Uterus (tissue), 2 donors: ENCODE results near the gene PMPCA.

Experiments
- CTCF ChIP-seq, 4 experiments: fragments of 200-600 bp in 2 of 4; fragments of 450-650 bp in 2 of 4; sonication (generic) in 2 of 4; IDR thresholded peaks; one replicate each; pipeline ENCODE4 v1.5.1; 2016 to 2019; ENCODE audit warnings: antibody characterized with exemption in 4 of 4, mild to moderate bottlenecking in 2 of 4, moderate library complexity in 1 of 4
- POLR2A ChIP-seq, 2 donors: fragments of 450-650 bp; IDR thresholded peaks; one replicate each; pipeline ENCODE4 v1.6.1; 2016; ENCODE audit warnings: antibody characterized with exemption in 2 of 2, mild to moderate bottlenecking in 1 of 2, moderate library complexity in 1 of 2

DNA sequence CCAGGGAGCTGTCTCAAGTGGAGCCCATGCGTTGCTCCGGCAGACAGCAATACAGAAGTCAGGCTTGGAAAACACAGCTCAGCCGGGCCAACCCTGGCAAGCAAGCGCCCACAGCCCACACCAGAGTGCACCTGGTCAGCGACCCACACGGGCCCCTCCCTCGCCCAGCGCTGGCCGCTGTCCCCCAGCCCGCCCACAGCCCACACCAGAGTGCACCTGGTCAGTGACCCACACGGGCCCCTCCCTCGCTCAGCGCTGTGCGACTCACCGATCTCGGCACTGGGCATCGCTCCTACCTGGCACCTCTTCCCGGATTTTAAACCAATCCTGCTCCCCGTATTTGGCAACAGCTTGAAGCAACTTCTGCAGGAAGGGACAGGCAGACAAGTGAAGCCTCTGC, 23.2 kb upstream of the PMPCA start:
- TF ChIP-seq CTCF (IDR thresholded peaks at IDR 0.05) = no peak
- no peak for TF ChIP-seq POLR2A (IDR thresholded peaks at IDR 0.05)
